HEK293T (cell line): ENCODE measurements around the gene SLC32A1.

ENCODE experiments used
- CTCF ChIA-PET: fragments of 350-600 bp; formaldehyde crosslinking; extraction: SDS; loops from one replicate; lab custom pipeline; 2021; ENCODE audit warnings: antibody characterized with exemption, inconsistent platforms; lab: Yijun Ruan, JAX
- POLR2A ChIA-PET: fragments of 350-600 bp; formaldehyde crosslinking; extraction: SDS; loops from one replicate; lab custom pipeline; 2020; ENCODE audit warnings: antibody characterized with exemption, inconsistent platforms; lab: Yijun Ruan, JAX
- DNase-seq: peaks from one replicate; pipeline ENCODE4 v3.0.0; 2012; ENCODE audit warnings: mixed read lengths; ENCODE audit errors: extremely low spot score
- ARNT ChIP-seq: fragments of 450-650 bp; IDR thresholded peaks from 2 replicates; pipeline ENCODE4 v1.6.1; 2017; ENCODE audit warnings: mild to moderate bottlenecking
- BHLHE40 ChIP-seq: fragments of 450-650 bp; IDR thresholded peaks from 2 replicates; pipeline ENCODE4 v1.6.1; 2016; ENCODE audit warnings: mild to moderate bottlenecking, moderate library complexity, borderline replicate concordance
- CTBP1 ChIP-seq: fragments of 450-650 bp; IDR thresholded peaks from 2 replicates; pipeline ENCODE4 v1.6.1; 2016; ENCODE audit warnings: borderline replicate concordance
- ELF4 ChIP-seq: fragments of 450-650 bp; IDR thresholded peaks from 2 replicates; pipeline ENCODE4 v1.6.1; 2017; ENCODE audit warnings: antibody characterized with exemption
- FOXA1 ChIP-seq: fragments of 450-650 bp; IDR thresholded peaks from 2 replicates; pipeline ENCODE4 v1.6.1; 2016; ENCODE audit warnings: mild to moderate bottlenecking
- FOXK2 ChIP-seq: fragments of 450-650 bp; IDR thresholded peaks from 2 replicates; pipeline ENCODE4 v1.6.1; 2016; ENCODE audit warnings: mild to moderate bottlenecking
- FOXM1 ChIP-seq: fragments of 450-650 bp; IDR thresholded peaks from 2 replicates; pipeline ENCODE4 v1.6.1; 2017; ENCODE audit warnings: mild to moderate bottlenecking, borderline replicate concordance
- HDGF ChIP-seq: fragments of 450-650 bp; IDR thresholded peaks from 2 replicates; pipeline ENCODE4 v1.6.1; 2017; ENCODE audit warnings: antibody characterized with exemption, borderline replicate concordance
- L3MBTL2 ChIP-seq: fragments of 450-650 bp; conservative IDR thresholded peaks from 2 replicates; pipeline ENCODE4 v1.6.1; 2016; ENCODE audit warnings: mild to moderate bottlenecking
- LEF1 ChIP-seq: fragments of 450-650 bp; IDR thresholded peaks from 2 replicates; pipeline ENCODE4 v1.6.1; 2017; ENCODE audit warnings: mild to moderate bottlenecking, borderline replicate concordance
- NFRKB ChIP-seq: fragments of 450-650 bp; IDR thresholded peaks from 2 replicates; pipeline ENCODE4 v1.6.1; 2016; ENCODE audit warnings: mild to moderate bottlenecking, moderate library complexity
- SP1 ChIP-seq: fragments of 450-650 bp; IDR thresholded peaks from 2 replicates; pipeline ENCODE4 v1.6.1; 2017
- SUZ12 ChIP-seq: fragments of 450-650 bp; IDR thresholded peaks from 2 replicates; pipeline ENCODE4 v1.6.1; 2016; ENCODE audit warnings: mild to moderate bottlenecking
- TARDBP ChIP-seq: fragments of 450-650 bp; IDR thresholded peaks from 2 replicates; pipeline ENCODE4 v1.6.1; 2016
- ZNF384 ChIP-seq: fragments of 450-650 bp; IDR thresholded peaks from 2 replicates; pipeline ENCODE4 v1.6.1; 2016
- TF ChIP-seq, protein P1 (sequence below): fragments of 450-650 bp; IDR thresholded peaks from 2 replicates; pipeline ENCODE4 v1.6.1; 2016

SLC32A1 gene

DNA sequence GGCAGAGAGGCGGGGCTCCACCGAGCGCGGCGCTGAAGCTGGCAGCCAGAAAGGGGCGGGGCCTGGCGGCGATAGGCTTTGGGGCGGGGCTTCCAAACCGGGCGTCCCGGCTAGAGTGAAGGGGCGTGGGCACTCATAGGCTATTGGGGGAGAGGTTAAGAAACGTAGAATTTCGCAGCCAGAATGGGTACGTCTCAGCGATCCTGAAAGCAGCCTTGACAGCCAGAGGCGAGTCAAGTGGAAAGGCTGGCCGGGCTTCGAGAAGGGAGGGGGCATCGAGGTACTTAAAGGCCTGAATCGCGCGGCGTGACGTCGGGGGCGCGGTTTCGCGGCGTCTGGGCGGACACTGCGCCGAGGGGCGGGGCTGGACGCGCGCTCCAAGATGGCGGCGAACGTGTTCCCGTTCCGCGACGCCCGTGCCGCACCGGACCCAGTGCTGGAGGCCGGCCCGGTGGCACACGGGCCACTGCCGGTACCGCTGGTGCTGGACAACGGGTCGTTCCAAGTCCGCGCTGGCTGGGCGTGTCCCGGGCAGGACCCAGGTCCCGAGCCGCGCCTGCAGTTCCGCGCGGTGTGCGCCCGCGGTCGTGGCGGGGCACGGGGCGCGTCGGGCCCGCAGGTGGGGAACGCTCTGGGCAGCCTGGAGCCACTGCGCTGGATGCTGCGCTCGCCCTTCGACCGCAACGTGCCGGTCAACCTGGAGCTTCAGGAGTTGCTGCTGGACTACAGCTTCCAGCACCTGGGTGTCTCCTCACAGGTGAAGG lies 24.0 kb downstream of the SLC32A1 start, which contains the start of gene ACTR5:
Gene ACTR5 (plus strand): TSS at position 364 of the 764 bp plus-strand sequence. CDS start 19 bp downstream, at position 383.
- peak; percentile 95 for DNase-seq
- ChIA-PET POLR2A (interaction anchor here (0.8 to 1.0 kb wide), 2 partner anchors 9 to 90 kb away, joined by 3 read pairs; no protein-coding TSS in a partner anchor), CTCF (interaction anchor here (0.7 kb wide), 1 partner anchor 90 kb away, joined by 3 read pairs; no protein-coding TSS in a partner anchor)
- peak; percentile 7 for TF ChIP-seq L3MBTL2
- TF ChIP-seq LEF1: no peak
- no peak for TF ChIP-seq FOXM1
- TF ChIP-seq HDGF: no peak
- TF ChIP-seq SP1: no peak
- no peak for TF ChIP-seq ELF4
- no peak for TF ChIP-seq ARNT

DNA sequence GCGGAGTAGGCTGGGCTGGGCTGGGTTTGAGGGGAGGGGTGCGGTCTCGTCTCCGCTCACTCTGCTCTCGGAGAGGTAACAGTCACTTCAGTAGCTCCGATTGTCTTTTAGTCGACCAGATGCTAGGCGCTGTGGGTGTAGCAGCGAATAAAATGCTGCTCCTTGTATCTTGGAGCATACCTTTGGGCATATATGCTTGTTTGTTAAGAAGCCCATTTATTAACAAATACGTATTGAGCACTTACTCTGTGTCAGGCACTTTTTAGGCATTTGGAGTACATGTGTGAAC lies 24.5 kb downstream of the SLC32A1 start:
- ChIA-PET POLR2A (interaction anchor here (0.8 kb wide), 1 partner anchor 90 kb away, joined by 3 read pairs; no protein-coding TSS in a partner anchor), CTCF (interaction anchor here (0.7 kb wide), 1 partner anchor 90 kb away, joined by 3 read pairs; no protein-coding TSS in a partner anchor)
- TF ChIP-seq ZNF384 (no peak), SP1 (no peak), LEF1 (no peak), TARDBP (no peak), SUZ12 (no peak), L3MBTL2 (no peak), ARNT (no peak), BHLHE40 (no peak), CTBP1 (no peak), HDGF (no peak), FOXA1 (no peak), NFRKB (no peak)
- TF ChIP-seq, protein P1, sequence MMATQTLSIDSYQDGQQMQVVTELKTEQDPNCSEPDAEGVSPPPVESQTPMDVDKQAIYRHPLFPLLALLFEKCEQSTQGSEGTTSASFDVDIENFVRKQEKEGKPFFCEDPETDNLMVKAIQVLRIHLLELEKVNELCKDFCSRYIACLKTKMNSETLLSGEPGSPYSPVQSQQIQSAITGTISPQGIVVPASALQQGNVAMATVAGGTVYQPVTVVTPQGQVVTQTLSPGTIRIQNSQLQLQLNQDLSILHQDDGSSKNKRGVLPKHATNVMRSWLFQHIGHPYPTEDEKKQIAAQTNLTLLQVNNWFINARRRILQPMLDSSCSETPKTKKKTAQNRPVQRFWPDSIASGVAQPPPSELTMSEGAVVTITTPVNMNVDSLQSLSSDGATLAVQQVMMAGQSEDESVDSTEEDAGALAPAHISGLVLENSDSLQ: no peak
- DNase-seq: no peak

DNA sequence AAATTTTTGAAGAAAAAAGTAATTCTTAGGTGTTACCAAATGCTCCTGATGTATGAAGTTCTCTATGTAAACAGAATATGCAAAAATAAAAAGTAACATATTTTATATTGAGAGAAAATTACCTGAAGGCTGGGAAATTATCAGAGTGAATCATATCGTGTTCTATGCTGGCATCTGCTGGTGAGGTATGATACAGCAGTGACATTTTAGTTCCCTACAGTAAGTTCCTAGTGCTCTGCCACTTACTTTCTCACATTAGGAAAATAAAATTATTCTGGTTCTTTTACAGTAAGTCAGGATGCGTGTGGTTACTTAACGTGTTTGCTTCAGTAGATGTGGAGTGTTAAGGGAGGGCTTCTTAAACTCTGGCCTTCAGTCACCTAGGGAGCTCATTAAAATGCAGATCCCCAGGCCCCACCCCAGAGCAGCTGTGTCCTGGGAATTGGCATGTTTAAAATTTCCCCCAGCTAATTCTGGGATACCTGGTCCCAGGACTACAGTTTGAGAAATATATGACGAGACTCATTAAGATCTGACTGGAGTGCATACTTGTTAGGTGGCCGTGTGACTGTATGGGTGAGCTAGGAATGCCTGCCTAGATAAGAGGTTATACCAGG lies 27.2 kb downstream of the SLC32A1 start:
- POLR2A ChIA-PET: interaction anchor here (0.6 kb wide), 1 partner anchor 538 kb away, joined by 3 read pairs; no protein-coding TSS in a partner anchor
- TF ChIP-seq CTBP1: no peak

DNA sequence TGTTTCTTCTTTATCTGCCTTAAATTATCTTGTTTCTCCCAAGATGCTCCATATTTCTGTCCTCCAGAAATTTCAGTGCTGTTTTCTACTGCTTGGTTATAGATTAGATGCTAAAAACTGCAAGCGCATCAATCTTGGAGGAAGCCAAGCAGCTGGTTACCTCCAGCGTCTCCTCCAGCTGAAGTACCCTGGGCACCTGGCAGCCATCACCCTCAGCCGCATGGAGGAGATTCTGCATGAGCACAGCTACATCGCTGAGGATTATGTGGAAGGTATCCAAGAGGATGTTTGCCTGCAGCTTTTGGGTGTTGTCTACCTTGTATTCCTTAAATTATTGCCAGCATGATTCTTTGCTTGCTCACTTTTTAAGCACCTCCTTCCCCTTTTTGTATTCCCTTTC lies 27.7 kb downstream of the SLC32A1 start:
- POLR2A ChIA-PET: no interaction called here
- TF ChIP-seq FOXK2 (no peak), FOXA1 (no peak), HDGF (no peak)
- DNase-seq: no peak
- CTCF ChIA-PET: interaction anchor here (0.7 to 2.4 kb wide), 4 partner anchors 21 to 104 kb away, joined by 3 to 11 read pairs (median 4); no protein-coding TSS in a partner anchor

More for the DNA sequence above, 27.2 kb downstream of the SLC32A1 start:
- DNase-seq: peak; percentile 37
- CTCF ChIA-PET: interaction anchor here (0.7 to 2.4 kb wide), 2 partner anchors 78 to 101 kb away, joined by 3 to 11 read pairs; no protein-coding TSS in a partner anchor

DNA sequence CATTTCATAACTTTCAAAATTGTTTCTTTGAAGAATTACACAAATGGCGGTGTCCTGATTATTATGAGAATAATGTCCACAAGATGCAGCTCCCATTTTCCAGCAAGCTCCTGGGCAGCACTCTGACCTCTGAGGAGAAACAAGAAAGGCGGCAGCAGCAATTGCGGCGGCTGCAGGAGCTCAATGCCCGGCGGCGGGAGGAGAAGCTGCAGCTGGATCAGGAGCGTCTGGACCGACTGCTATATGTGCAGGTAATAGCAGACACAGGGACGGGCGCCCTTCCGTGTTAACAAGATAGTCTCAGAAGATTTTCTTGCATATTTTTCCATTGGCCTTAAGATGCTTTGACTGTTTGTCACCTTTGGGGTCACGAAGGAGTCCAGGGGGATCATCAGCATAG lies 30.6 kb downstream of the SLC32A1 start:
- TF ChIP-seq NFRKB (no peak), SP1 (no peak), LEF1 (no peak), CTBP1 (no peak), FOXA1 (no peak), BHLHE40 (no peak), TARDBP (no peak)
- DNase-seq: no peak
- POLR2A ChIA-PET: no interaction called here
- CTCF ChIA-PET: no interaction called here

DNA sequence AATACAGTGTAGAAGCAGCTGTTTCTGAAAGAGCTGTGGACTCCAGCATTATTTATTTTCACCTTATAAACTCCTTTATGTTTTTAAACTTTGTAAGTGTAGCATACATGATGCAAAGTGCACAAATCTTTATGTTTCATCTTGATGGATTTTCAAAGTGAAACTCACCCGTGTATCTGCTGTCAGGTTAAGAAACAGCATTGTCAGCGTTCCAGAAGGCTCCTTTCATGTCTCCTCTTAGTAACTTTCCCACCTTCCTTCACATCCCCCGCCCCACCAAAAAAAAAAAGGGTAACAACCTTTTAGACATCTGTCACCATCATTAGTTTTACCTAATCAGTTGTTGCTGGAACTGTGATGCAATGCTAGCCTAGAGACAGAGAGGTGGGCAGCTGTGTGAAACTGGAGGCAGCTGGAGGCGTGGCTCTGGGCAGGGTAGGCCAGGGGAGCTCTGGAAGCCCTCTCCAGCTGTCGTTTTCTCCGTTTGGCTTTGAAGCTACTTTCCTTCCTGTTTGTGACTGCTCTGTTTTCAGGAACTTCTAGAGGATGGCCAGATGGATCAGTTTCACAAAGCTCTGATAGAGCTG lies 31.1 kb downstream of the SLC32A1 start:
- CTCF ChIA-PET: no interaction called here
- POLR2A ChIA-PET: no interaction called here
- DNase-seq: no peak
- TF ChIP-seq FOXM1: no peak
- no peak for TF ChIP-seq FOXA1
- no peak for TF ChIP-seq L3MBTL2

DNA sequence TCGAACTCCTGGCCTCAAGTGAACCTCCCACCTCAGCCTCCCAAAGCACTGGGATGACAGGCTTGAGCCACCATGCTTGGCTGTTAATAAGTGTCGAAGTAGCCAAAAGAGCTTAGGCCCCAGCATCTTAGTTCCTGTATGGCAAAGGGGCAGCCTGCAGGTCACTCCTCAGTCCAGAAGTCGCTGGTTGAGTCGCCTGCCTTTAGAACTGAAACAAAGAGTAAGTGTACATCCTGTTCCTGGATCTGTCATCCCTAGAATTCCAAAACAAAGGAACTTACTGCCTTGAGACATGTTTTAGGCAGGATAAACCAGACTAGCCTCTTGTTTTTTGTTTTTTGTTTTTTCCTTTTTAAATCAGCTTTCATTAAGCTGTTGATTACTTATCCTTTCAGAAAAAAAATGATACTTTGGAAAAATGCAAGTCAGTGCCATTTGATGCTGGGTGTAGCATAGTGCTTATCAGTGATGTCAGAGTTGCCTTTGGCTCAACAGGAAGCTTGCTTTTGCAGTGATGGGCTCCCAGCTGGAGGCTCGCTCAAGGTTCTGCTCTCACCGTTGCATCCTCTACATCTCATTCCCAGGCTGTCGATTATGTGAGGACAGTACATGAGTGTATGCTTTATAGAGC lies 33.0 kb downstream of the SLC32A1 start:
- no peak for DNase-seq
- no peak for TF ChIP-seq HDGF
- TF ChIP-seq TARDBP: no peak
- TF ChIP-seq, protein P1: no peak
- no peak for TF ChIP-seq ARNT
- TF ChIP-seq FOXK2: no peak
- no peak for TF ChIP-seq ELF4
- no peak for TF ChIP-seq SUZ12
- no peak for TF ChIP-seq FOXM1
- no peak for TF ChIP-seq NFRKB
- TF ChIP-seq SP1: no peak
- no peak for TF ChIP-seq BHLHE40
- no peak for TF ChIP-seq LEF1
- TF ChIP-seq FOXA1: no peak
- TF ChIP-seq ZNF384: no peak
- no peak for TF ChIP-seq CTBP1
- no peak for TF ChIP-seq L3MBTL2
- ChIA-PET POLR2A (interaction anchor here (1.2 kb wide), 1 partner anchor 9 kb away, joined by 3 read pairs; the partner anchor contains the start of gene ACTR5), CTCF (no interaction called here)
